GM23248 (cell line): ENCODE data around the gene CTIF. TPM values are rescaled to one million over a fixed set of nuclear protein-coding genes. Genes with fewer than 3 reads are reported as not detected.
A peak's percentile ranks its signal among the peaks of the same experiment; 100 is the strongest.

Experiments used
- DNase-seq: peaks from one replicate; pipeline ENCODE4 v3.0.0-alpha.2; 2015
- H2AFZ ChIP-seq: fragments of 200-600 bp; sonication (generic); 2 replicates; pipeline ENCODE4 v1.6.1; 2016; ENCODE audit warnings: antibody characterized with exemption
- H3F3A ChIP-seq: fragments of 200-600 bp; sonication (generic); 2 replicates; pipeline ENCODE4 v1.6.1; 2016; ENCODE audit warnings: mild to moderate bottlenecking, antibody characterized with exemption, mixed run types; ENCODE audit not compliant: insufficient read depth
- H3K27ac ChIP-seq: fragments of 200-600 bp; sonication (generic); 2 replicates; pipeline ENCODE4 v1.5.1; 2016; ENCODE audit warnings: mild to moderate bottlenecking
- H3K27me3 ChIP-seq: fragments of 200-600 bp; sonication (generic); replicated peaks from 2 replicates; pipeline ENCODE4 v1.6.1; 2016; ENCODE audit warnings: mild to moderate bottlenecking; ENCODE audit not compliant: insufficient read depth
- H3K36me3 ChIP-seq: fragments of 200-600 bp; sonication (generic); 2 replicates; pipeline ENCODE4 v1.6.1; 2016; ENCODE audit warnings: low read depth, mild to moderate bottlenecking
- H3K4me1 ChIP-seq: fragments of 200-600 bp; sonication (generic); 2 replicates; pipeline ENCODE4 v1.6.1; 2016; ENCODE audit warnings: mild to moderate bottlenecking; ENCODE audit not compliant: insufficient read depth
- H3K4me2 ChIP-seq: fragments of 200-600 bp; sonication (generic); one replicate; pipeline ENCODE4 v1.6.1; 2016; ENCODE audit warnings: mild to moderate bottlenecking; ENCODE audit not compliant: unreplicated experiment
- H3K4me3 ChIP-seq: fragments of 200-600 bp; sonication (generic); 2 replicates; pipeline ENCODE4 v1.5.1; 2016; ENCODE audit warnings: mild to moderate bottlenecking
- H3K79me2 ChIP-seq: fragments of 200-600 bp; sonication (generic); 2 replicates; pipeline ENCODE4 v1.6.1; 2016; ENCODE audit warnings: mild to moderate bottlenecking; ENCODE audit not compliant: insufficient read depth
- H3K9ac ChIP-seq: fragments of 200-600 bp; sonication (generic); 2 replicates; pipeline ENCODE4 v1.6.1; 2016; ENCODE audit warnings: mild to moderate bottlenecking
- H3K9me2 ChIP-seq: fragments of 200-600 bp; sonication (generic); 2 replicates; pipeline ENCODE4 v1.6.1; 2016; ENCODE audit warnings: mixed run types, mild to moderate bottlenecking, moderate library complexity; ENCODE audit not compliant: insufficient read depth
- H3K9me3 ChIP-seq: fragments of 200-600 bp; sonication (generic); one replicate; pipeline ENCODE4 v1.6.1; 2017; ENCODE audit warnings: low read depth
- H4K20me1 ChIP-seq: fragments of 200-600 bp; sonication (generic); 2 replicates; pipeline ENCODE4 v1.6.0; 2016; ENCODE audit not compliant: insufficient read depth
- EZH2 ChIP-seq: fragments of 200-600 bp; sonication (generic); IDR thresholded peaks from 2 replicates; pipeline ENCODE4 v1.6.1; 2018; ENCODE audit warnings: antibody characterized with exemption, mild to moderate bottlenecking; ENCODE audit not compliant: insufficient read depth, poor library complexity, severe bottlenecking
- EZH2phosphoT487 ChIP-seq: fragments of 200-600 bp; sonication (generic); IDR thresholded peaks from 2 replicates; pipeline ENCODE4 v1.6.1; 2018; ENCODE audit warnings: antibody characterized with exemption, moderate library complexity, mild to moderate bottlenecking, low read depth; ENCODE audit not compliant: insufficient read depth
- WGBS, 2 experiments: methylation state at CpG; one replicate each; pipeline ENCODE4 v1.1.6; 2015 to 2017; ENCODE audit warnings: low lambda C conversion rate in 2 of 2, low coverage in 1 of 2; ENCODE audit errors: missing lambda C conversion rate in 2 of 2; 5-methylcytosine and 5-hydroxymethylcytosine counted together
- in situ Hi-C: fragments of 300-500 bp; cut with MboI; formaldehyde crosslinking; loops from 2 replicates; pipeline ENCODE4 v1.15.0; 2020
- polyA plus RNA-seq: library from polyadenylated mRNA; unstranded; fragments of >200 nt; fragmentation: Nextera tagmentation; extraction: Ambion mirVana; gene quantifications from 2 replicates; pipeline ENCODE4 v1.2.1, GENCODE V29; 2016
- total RNA-seq: library from RNA; depleted of rRNA; stranded (reverse); fragments of >200 nt; shearing (Covaris generic); gene quantifications from 2 replicates; pipeline ENCODE4 v1.2.3, GENCODE V29; 2014

Gene CTIF
- total and polyA plus RNA-seq, 2 experiments from 2014 or later: 21.5 to 46.8 TPM

- no peak for DNase-seq
- Histone ChIP-seq H3F3A (peaks cover 8% of the 10 kb centered on the region), H3K36me3 (peaks cover 5% of the 10 kb centered on the region; the same call in 1 of the 2 replicates), H3K9ac (no peak overlapping the region), H3K9me2 (no peaks in the 10 kb centered on the region), H2AFZ (no peak overlapping the region), H4K20me1 (no peaks in the 10 kb centered on the region), H3K4me2 (no peak overlapping the region), H3K27me3 (no peaks in the 10 kb centered on the region), H3K4me1 (no peaks in the 10 kb centered on the region), H3K27ac (no peak overlapping the region), H3K9me3 (no peaks in the 10 kb centered on the region), H3K79me2 (no peaks in the 10 kb centered on the region), H3K4me3 (no peak overlapping the region)
- in situ Hi-C loops: no loop called here
- WGBS, 2 experiments: 97 to 100% methylated on average over 18 to 22 of the region's 22 CpGs
- TF ChIP-seq EZH2phosphoT487: no peak
- TF ChIP-seq EZH2: no peak
Observed at GRCh38 chr18:48862678-48863270, 323.9 kb downstream of the CTIF start.

GRCh38 chr18:48863432-48864065, 324.7 kb downstream of the CTIF start:
- 92 to 97% methylated on average over 8 of the region's 8 CpGs for WGBS, 2 experiments
- Histone ChIP-seq H3K27ac (no peak overlapping the region), H3K79me2 (no peaks in the 10 kb centered on the region), H4K20me1 (no peaks in the 10 kb centered on the region), H3K9me3 (no peaks in the 10 kb centered on the region), H3K4me2 (no peak overlapping the region), H2AFZ (no peak overlapping the region), H3K4me3 (no peak overlapping the region), H3K27me3 (no peaks in the 10 kb centered on the region), H3K4me1 (no peaks in the 10 kb centered on the region), H3F3A (peaks cover 14% of the 10 kb centered on the region), H3K36me3 (peaks cover 5% of the 10 kb centered on the region; the same call in 1 of the 2 replicates), H3K9me2 (no peaks in the 10 kb centered on the region), H3K9ac (no peak overlapping the region)
- TF ChIP-seq EZH2 (no peak), EZH2phosphoT487 (no peak)
- in situ Hi-C loops: no loop called here
- DNase-seq: no peak

DNA sequence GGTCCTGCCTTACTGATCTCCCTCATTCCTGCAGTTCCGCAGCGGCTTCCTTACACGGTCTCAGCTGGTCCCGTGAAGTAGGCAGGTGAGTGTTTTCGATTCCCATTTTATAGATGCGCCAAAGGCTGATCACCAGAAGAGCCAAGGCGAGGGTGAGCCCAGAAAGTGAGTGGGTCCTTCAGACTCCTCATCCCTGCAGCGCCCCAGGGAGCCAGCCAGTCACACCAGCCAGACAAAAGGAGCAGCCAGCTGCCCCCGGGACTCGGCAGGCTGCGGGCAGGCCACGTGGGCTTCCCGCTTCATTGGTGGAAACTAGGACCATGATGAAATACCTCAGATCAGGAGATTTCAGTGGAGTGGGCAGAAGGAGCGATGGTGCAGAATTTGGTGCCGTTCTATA, 326.0 kb downstream of the CTIF start:
- DNase-seq: no peak
- Histone ChIP-seq H3K9me2 (no peaks in the 10 kb centered on the region), H3K4me3 (no peak overlapping the region), H3K9ac (no peak overlapping the region), H3K4me2 (no peak overlapping the region), H3K4me1 (no peaks in the 10 kb centered on the region), H3K36me3 (peaks cover 5% of the 10 kb centered on the region; the same call in 1 of the 2 replicates), H3K27me3 (no peaks in the 10 kb centered on the region), H3K79me2 (no peaks in the 10 kb centered on the region), H3F3A (peaks cover 14% of the 10 kb centered on the region), H3K9me3 (no peaks in the 10 kb centered on the region), H2AFZ (no peak overlapping the region), H3K27ac (no peak overlapping the region), H4K20me1 (no peaks in the 10 kb centered on the region)
- WGBS, 2 experiments: 95 to 98% methylated on average over 15 of the region's 15 CpGs
- TF ChIP-seq EZH2 (no peak), EZH2phosphoT487 (no peak)
- in situ Hi-C loops: no loop called here

GRCh38 chr18:48866028-48866733, 327.4 kb downstream of the CTIF start:
- Histone ChIP-seq H4K20me1 (no peaks in the 10 kb centered on the region), H3K9me3 (no peaks in the 10 kb centered on the region), H3K4me3 (no peak overlapping the region), H3K4me2 (no peak overlapping the region), H3K36me3 (0 out of 2 replicates have a peak, but pooled peaks cover 5% of the 10 kb centered on the region), H3K27ac (no peak overlapping the region), H3F3A (peaks cover 14% of the 10 kb centered on the region), H2AFZ (no peak overlapping the region), H3K79me2 (no peaks in the 10 kb centered on the region), H3K9ac (no peak overlapping the region), H3K4me1 (no peaks in the 10 kb centered on the region), H3K9me2 (no peaks in the 10 kb centered on the region), H3K27me3 (no peaks in the 10 kb centered on the region)
- 10 to 12% methylated on average over 6 to 7 of the region's 7 CpGs for WGBS, 2 experiments
- in situ Hi-C loops: no loop called here
- peak; percentile 71 for DNase-seq
- TF ChIP-seq EZH2phosphoT487 (no peak), EZH2 (no peak)
